Measurements from ENCODE around the gene CYP24A1. TPM values are rescaled to one million over a fixed set of nuclear protein-coding genes. Genes with fewer than 3 reads are reported as not detected.

The CYP24A1 gene
- total RNA-seq, 3 donors from 2014 or later, result not detected

DNA sequence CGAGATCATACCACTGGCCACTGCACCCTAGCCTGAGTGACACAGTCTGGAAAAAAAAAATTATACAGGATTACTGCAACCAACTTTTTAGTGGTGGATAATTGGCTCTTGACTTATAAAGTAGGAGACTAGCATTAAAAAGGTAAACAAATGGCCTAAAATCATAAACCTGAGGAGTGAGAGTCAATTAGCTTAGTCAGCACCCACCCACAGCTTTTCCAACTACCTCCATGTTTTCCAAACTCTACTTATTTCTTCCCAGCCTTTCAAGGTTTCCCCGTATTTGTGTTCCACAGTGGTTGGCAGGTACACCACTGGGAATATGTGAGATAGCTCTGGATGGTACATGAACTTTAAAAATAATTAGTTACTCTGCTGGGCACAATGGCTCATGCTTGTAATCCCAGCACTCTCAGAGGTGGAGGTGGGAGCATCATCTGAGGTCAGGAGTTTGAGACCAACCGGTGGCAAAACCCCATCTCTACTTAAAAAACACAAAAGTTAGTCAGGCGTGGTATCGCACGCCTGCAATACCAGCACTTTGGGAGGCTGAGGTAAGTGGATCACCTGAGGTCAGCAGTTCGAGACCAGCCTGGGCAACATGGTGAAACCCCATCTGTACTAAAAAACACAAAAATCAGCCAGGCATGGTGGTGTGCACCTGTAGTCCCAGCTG lies 6.7 kb downstream of the CYP24A1 start:
- ATAC-seq (no peak), DNase-seq (no peak)
- TF ChIP-seq, protein P1, sequence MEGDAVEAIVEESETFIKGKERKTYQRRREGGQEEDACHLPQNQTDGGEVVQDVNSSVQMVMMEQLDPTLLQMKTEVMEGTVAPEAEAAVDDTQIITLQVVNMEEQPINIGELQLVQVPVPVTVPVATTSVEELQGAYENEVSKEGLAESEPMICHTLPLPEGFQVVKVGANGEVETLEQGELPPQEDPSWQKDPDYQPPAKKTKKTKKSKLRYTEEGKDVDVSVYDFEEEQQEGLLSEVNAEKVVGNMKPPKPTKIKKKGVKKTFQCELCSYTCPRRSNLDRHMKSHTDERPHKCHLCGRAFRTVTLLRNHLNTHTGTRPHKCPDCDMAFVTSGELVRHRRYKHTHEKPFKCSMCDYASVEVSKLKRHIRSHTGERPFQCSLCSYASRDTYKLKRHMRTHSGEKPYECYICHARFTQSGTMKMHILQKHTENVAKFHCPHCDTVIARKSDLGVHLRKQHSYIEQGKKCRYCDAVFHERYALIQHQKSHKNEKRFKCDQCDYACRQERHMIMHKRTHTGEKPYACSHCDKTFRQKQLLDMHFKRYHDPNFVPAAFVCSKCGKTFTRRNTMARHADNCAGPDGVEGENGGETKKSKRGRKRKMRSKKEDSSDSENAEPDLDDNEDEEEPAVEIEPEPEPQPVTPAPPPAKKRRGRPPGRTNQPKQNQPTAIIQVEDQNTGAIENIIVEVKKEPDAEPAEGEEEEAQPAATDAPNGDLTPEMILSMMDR (IDR thresholded peaks at IDR 0.05), result no peak
- intact Hi-C loops (cut with DNase I, micrococcal nuclease), result no loop called here
- Histone ChIP-seq H3K36me3 (ENCODE audit: low read depth) (no peaks in the 10 kb centered on the region), H3K4me3 (no peak overlapping the region), H3K9me3 (no peaks in the 10 kb centered on the region), H3K4me1 (ENCODE audit: low read depth) (no peaks in the 10 kb centered on the region)

DNA sequence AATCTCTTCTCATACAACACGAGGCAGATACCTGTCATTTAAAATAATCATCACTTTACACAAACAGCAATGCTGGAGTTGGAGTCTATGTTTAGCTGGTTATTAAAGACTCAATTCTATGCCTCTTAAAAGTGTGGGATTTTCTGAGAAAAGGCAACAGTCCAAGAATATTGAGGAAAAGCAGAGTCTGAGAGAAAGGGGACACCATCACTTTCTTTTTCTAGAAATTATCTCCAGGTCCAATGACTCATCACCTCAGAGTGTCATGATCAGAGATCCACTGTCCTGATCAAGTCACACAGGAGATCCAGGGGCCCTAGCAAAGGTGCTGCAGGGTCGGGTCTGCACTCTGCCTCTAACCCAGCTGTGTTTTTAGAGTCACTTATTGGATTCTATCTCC lies 8.0 kb downstream of the CYP24A1 start:
- H3K36me3 ChIP-seq (ENCODE audit: low read depth), result no peaks in the 10 kb centered on the region
- no peaks in the 10 kb centered on the region for H3K4me1 ChIP-seq (ENCODE audit: low read depth)
- no peak for ATAC-seq
- H3K4me3 ChIP-seq, result no peak overlapping the region
- DNase-seq, result no peak
- no peaks in the 10 kb centered on the region for H3K9me3 ChIP-seq
- intact Hi-C loops (cut with DNase I, micrococcal nuclease), result no loop called here
- TF ChIP-seq, protein P1 (IDR thresholded peaks at IDR 0.05), result no peak

DNA sequence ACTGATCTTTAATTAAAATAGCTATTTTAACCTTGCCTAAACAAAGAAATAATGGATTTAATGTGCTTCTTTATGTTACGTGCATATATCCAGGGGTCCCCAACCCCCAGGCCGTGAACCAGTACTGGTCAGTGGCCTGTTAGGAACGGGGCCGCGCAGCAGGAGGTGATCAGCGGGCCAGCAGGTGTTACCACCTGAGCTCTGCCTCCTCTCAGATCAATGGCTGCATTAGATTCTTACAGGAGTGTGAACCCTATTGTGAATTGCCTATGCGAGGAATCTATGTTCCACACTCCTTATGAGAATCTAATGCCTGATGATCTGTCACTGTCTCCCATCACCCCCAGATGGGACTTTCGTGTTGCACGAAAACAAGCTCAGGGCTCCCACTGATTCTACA lies 8.8 kb downstream of the CYP24A1 start:
- no peak overlapping the region for H3K4me3 ChIP-seq
- H3K4me1 ChIP-seq (ENCODE audit: low read depth), result no peaks in the 10 kb centered on the region
- TF ChIP-seq, protein P1 (IDR thresholded peaks at IDR 0.05), result no peak
- DNase-seq (no peak), ATAC-seq (no peak)
- intact Hi-C loops (cut with DNase I, micrococcal nuclease), result no loop called here
- H3K36me3 ChIP-seq (ENCODE audit: low read depth), result no peaks in the 10 kb centered on the region
- no peaks in the 10 kb centered on the region for H3K9me3 ChIP-seq

DNA sequence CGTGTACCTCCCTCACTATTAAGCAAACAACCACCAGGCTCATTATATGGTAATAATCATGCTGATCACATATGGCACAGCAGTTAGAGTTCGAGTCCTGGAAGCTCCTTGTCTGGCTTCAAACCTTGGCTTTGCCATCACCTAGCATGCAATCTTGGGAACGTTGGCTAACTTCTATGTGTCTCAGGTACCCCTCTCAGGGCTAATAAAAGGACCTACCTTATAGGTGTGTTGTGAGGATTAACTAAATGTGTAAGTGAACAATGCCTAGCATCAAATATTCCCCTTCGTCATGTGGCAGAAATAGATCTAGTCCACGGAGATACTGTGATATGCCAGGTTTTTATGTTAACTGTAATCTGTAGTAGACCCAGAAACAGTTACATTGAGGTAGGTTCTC lies 10.4 kb downstream of the CYP24A1 start:
- DNase-seq, result no peak
- ATAC-seq, result no peak
- TF ChIP-seq, protein P1 (IDR thresholded peaks at IDR 0.05), result no peak
- intact Hi-C loops (cut with DNase I, micrococcal nuclease), result no loop called here
- Histone ChIP-seq H3K4me3 (no peak overlapping the region), H3K9me3 (no peaks in the 10 kb centered on the region), H3K4me1 (ENCODE audit: low read depth) (no peaks in the 10 kb centered on the region), H3K36me3 (ENCODE audit: low read depth) (no peaks in the 10 kb centered on the region)

DNA sequence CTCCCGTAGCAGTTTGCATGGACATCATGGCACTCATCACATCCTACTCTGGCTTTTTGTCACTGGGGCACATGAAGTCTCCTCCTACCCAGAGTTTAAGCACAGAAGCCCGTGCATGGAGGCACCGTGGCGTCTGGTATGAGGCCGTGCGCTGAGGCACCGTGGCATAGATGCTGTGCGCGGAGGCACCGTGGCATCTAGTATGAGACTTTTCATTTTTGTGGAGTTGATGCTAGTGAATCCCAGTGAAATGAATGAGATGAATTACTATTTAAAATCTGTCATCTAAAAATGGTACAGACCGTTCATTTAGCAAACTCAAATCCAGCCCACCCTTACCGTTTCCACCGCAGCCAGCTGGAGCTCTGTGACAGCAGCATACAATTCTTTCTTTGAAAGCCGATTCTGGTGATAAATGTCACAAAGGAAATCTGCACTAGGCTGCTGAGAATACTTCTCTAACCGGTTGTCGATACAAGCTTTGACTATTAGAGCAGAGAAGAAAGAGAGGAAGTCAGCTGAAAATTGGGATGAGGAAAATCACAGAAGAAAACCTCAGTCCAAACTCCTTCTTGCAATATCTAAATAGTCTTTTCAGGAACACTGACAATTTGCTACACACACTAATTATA lies 11.3 kb downstream of the CYP24A1 start:
- ATAC-seq, result no peak
- Histone ChIP-seq H3K4me1 (ENCODE audit: low read depth) (no peaks in the 10 kb centered on the region), H3K9me3 (no peaks in the 10 kb centered on the region), H3K36me3 (ENCODE audit: low read depth) (no peaks in the 10 kb centered on the region), H3K4me3 (no peak overlapping the region)
- intact Hi-C loops (cut with DNase I, micrococcal nuclease), result no loop called here
- no peak for DNase-seq
- TF ChIP-seq, protein P1 (IDR thresholded peaks at IDR 0.05), result no peak
